GM12891 (cell line): ENCODE measurements around the gene CT45A3.
"Not testable (repeated sequence)": the region's sequence is repeated elsewhere in the genome, so short reads cannot be mapped to it uniquely, and the experiment has no call there.

ENCODE experiments used
- POLR2A ChIP-seq: IDR thresholded peaks from 2 replicates; pipeline ENCODE4 v1.6.1; 2011; ENCODE audit warnings: low read depth, low read length, control low read depth
- POLR2AphosphoS5 ChIP-seq: IDR thresholded peaks from 2 replicates; pipeline ENCODE4 v1.6.1; 2011; ENCODE audit warnings: low read depth, low read length, control low read depth
- POU2F2 ChIP-seq: IDR thresholded peaks from 2 replicates; pipeline ENCODE4 v1.6.1; 2011; ENCODE audit warnings: low read depth, mild to moderate bottlenecking, control low read depth, low read length, moderate library complexity
- TAF1 ChIP-seq: IDR thresholded peaks from 2 replicates; pipeline ENCODE4 v1.6.1; 2011; ENCODE audit warnings: low read depth, low read length, control low read depth

DNA sequence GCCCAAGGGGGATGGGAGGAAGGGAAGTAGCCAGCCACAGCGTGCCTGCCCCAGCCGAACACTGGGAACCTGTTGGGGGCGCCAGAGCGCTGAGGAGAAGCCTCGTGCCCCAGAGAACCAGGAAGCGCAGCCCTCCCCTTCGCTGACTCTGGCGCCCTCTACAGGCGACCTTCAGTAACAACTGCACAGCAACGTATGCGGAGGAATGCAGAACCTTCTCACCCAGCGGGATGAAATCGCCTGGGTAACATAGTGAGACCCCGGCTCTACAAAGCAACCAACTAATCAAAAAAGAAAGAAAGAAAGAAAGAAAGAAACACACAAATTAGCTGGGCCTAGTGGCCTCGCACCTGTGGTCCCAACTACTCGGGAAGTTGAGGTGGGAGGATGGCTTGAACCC is 34.7 kb upstream of the CT45A3 start, which contains the start of gene CT45A6:
- not testable (repeated sequence) for TF ChIP-seq POLR2AphosphoS5, POLR2A, POU2F2, TAF1
